HCT116 (cell line): ENCODE data around the gene RAD9A. TPM values are rescaled to one million over a fixed set of nuclear protein-coding genes. Genes with fewer than 3 reads are reported as not detected.

Experiments
- ATAC-seq: fragments of 200-7000 bp; cut with Tn5 transposase; 2 replicates; pipeline ENCODE4 v1.9.1; 2020; ENCODE audit warnings: mild to moderate bottlenecking, moderate library complexity
- BruUV-seq: library from RNA; stranded (reverse); fragments of 400-500 nt; replicated peaks from 2 replicates; lab custom pipeline; 2021; lab: Mats Ljungman, UMichigan
- CTCF ChIA-PET: fragments of 300-600 bp; sonication (Branson Sonifier 250); formaldehyde crosslinking; loops from one replicate; lab custom pipeline; 2021; ENCODE audit warnings: antibody characterized with exemption; lab: Charles Lee
- POLR2A ChIA-PET: fragments of 300-600, 350-600 bp; sonication (Branson Sonifier 250); formaldehyde crosslinking; loops from one replicate; lab custom pipeline; 2021; ENCODE audit warnings: antibody characterized with exemption; lab: Charles Lee
- RAD21 ChIA-PET, 2 experiments: fragments of 300-600 bp; sonication (Branson Sonifier 250); formaldehyde crosslinking; loops; one replicate each; lab custom pipeline; 2023; ENCODE audit warnings: low total read pairs in 2 of 2; ENCODE audit not compliant: uncharacterized antibody in 2 of 2, unreplicated experiment in 2 of 2, low non-redundant PET in 1 of 2; lab: Charles Lee
- DNase-seq: peaks from one replicate; pipeline ENCODE4 v3.0.0-alpha.2; 2010; ENCODE audit warnings: low read depth, low spot score
- H2AFZ ChIP-seq: fragments of 200-600 bp; shearing (Covaris generic), sonication (generic); 2 replicates; pipeline ENCODE4 v1.6.1; 2017; ENCODE audit warnings: low read depth, mixed run types, mixed read lengths, antibody characterized with exemption, low read length; ENCODE audit not compliant: poor library complexity, severe bottlenecking
- H3K27ac ChIP-seq: 2 replicates; pipeline ENCODE4 v1.5.1; 2012; ENCODE audit warnings: low read depth, low read length
- H3K27me3 ChIP-seq: fragments of 200-600 bp; sonication (generic); 2 replicates; pipeline ENCODE4 v1.6.1; 2016; ENCODE audit warnings: mixed run types, low read length, mixed read lengths; ENCODE audit not compliant: insufficient read depth
- H3K36me3 ChIP-seq, 2 experiments: fragments of 200-500 bp in 1 of 2; fragments of 200-600 bp in 1 of 2; sonication (Bioruptor generic) in 1 of 2; sonication (generic) in 1 of 2; 2 replicates each; pipeline versions ENCODE4 v1.5.1 to v1.6.1; 2014 to 2016; ENCODE audit warnings: low read length in 2 of 2, inconsistent platforms in 1 of 2, mixed read lengths in 1 of 2, mixed run types in 1 of 2; ENCODE audit not compliant: insufficient read depth in 2 of 2, control insufficient read depth in 1 of 2
- H3K4me1 ChIP-seq, 2 experiments: fragments of 200-600 bp in 1 of 2; sonication (generic) in 1 of 2; 2 replicates each; pipeline versions ENCODE4 v1.5.1 to v1.6.1; 2012 to 2017; ENCODE audit warnings: low read length in 2 of 2, inconsistent platforms in 1 of 2, mild to moderate bottlenecking in 1 of 2, mixed read lengths in 1 of 2, mixed run types in 1 of 2, moderate library complexity in 1 of 2; ENCODE audit not compliant: insufficient read depth in 2 of 2, control insufficient read depth in 1 of 2
- H3K4me2 ChIP-seq: fragments of 200-600 bp; sonication (generic); 2 replicates; pipeline ENCODE4 v1.6.1; 2017; ENCODE audit warnings: mixed run types, low read length, mixed read lengths
- H3K4me3 ChIP-seq, 2 experiments: fragments of 200-600 bp in 1 of 2; sonication (generic) in 1 of 2; replicated peaks in 1 of 2; 2 replicates each; pipeline ENCODE4 v1.5.1; 2011 to 2016; ENCODE audit warnings: low read length in 2 of 2, control low read depth in 1 of 2, low read depth in 1 of 2, mild to moderate bottlenecking in 1 of 2, mixed read lengths in 1 of 2, mixed run types in 1 of 2
- H3K79me2 ChIP-seq: fragments of 200-600 bp; sonication (generic); 2 replicates; pipeline ENCODE4 v1.6.1; 2017; ENCODE audit warnings: mild to moderate bottlenecking, mixed run types, low read length, moderate library complexity, mixed read lengths; ENCODE audit not compliant: insufficient read depth
- H3K9ac ChIP-seq: fragments of 200-600 bp; sonication (generic); 2 replicates; pipeline ENCODE4 v1.6.1; 2016; ENCODE audit warnings: low read length, mixed read lengths
- H3K9me2 ChIP-seq: fragments of 200-600 bp; sonication (generic), shearing (Covaris generic); 2 replicates; pipeline ENCODE4 v1.6.1; 2017; ENCODE audit warnings: mixed run types, mild to moderate bottlenecking, moderate library complexity; ENCODE audit not compliant: insufficient read depth
- H3K9me3 ChIP-seq, 2 experiments: fragments of 200-500 bp in 1 of 2; fragments of 200-600 bp in 1 of 2; sonication (Bioruptor generic) in 1 of 2; sonication (generic) in 1 of 2; 2 replicates each; pipeline ENCODE4 v1.6.1; 2014 to 2017; ENCODE audit warnings: low read length in 2 of 2, mixed read lengths in 2 of 2, inconsistent platforms in 1 of 2, low read depth in 1 of 2, mild to moderate bottlenecking in 1 of 2, mixed run types in 1 of 2, moderate library complexity in 1 of 2; ENCODE audit not compliant: control insufficient read depth in 1 of 2, insufficient read depth in 1 of 2
- H4K20me1 ChIP-seq: fragments of 200-600 bp; sonication (generic), shearing (Covaris generic); 2 replicates; pipeline ENCODE4 v1.6.1; 2017; ENCODE audit warnings: mixed run types, mild to moderate bottlenecking, moderate library complexity; ENCODE audit not compliant: insufficient read depth
- CEBPB ChIP-seq: IDR thresholded peaks from 2 replicates; pipeline ENCODE4 v1.6.1; 2012; ENCODE audit warnings: low read depth
- EGR1 ChIP-seq: IDR thresholded peaks from 2 replicates; pipeline ENCODE4 v1.6.1; 2012; ENCODE audit warnings: low read depth
- FOSL1 ChIP-seq: IDR thresholded peaks from 2 replicates; pipeline ENCODE4 v1.6.1; 2012; ENCODE audit warnings: low read depth
- SRF ChIP-seq: IDR thresholded peaks from 2 replicates; pipeline ENCODE4 v1.6.1; 2012; ENCODE audit warnings: low read depth
- ZBTB33 ChIP-seq: IDR thresholded peaks from 2 replicates; pipeline ENCODE4 v1.6.1; 2011; ENCODE audit warnings: mild to moderate bottlenecking, low read length, moderate library complexity; ENCODE audit not compliant: insufficient replicate concordance; ENCODE audit errors: extremely low read depth
- intact Hi-C: fragments of 100-400 bp; cut with micrococcal nuclease; formaldehyde crosslinking; loops from 2 replicates; pipeline ENCODE4 v1.10.0; 2022
- total RNA-seq: library from RNA; stranded (reverse); gene quantifications from one replicate; pipeline ENCODE4 v1.2.1, GENCODE V29; 2021; ENCODE audit not compliant: unreplicated experiment
- TF ChIP-seq, protein P1 (sequence below), 3 experiments: fragments of 200-600 bp in 1 of 3; sonication (generic) in 1 of 3; IDR thresholded peaks in 2 of 3; conservative IDR thresholded peaks in 1 of 3; 2 replicates each; pipeline ENCODE4 v1.5.1; 2012 to 2017; ENCODE audit warnings: low read depth in 2 of 3, low read length in 2 of 3, antibody characterized with exemption in 1 of 3, borderline replicate concordance in 1 of 3, control low read depth in 1 of 3, mild to moderate bottlenecking in 1 of 3, mixed read lengths in 1 of 3, mixed run types in 1 of 3, moderate library complexity in 1 of 3; ENCODE audit not compliant: insufficient read depth in 1 of 3
- TF ChIP-seq, protein P2 (sequence below): IDR thresholded peaks from 2 replicates; pipeline ENCODE4 v1.6.1; 2012

The RAD9A gene
- total RNA-seq, 1 experiment from 2014 or later, result 49.8 TPM

DNA sequence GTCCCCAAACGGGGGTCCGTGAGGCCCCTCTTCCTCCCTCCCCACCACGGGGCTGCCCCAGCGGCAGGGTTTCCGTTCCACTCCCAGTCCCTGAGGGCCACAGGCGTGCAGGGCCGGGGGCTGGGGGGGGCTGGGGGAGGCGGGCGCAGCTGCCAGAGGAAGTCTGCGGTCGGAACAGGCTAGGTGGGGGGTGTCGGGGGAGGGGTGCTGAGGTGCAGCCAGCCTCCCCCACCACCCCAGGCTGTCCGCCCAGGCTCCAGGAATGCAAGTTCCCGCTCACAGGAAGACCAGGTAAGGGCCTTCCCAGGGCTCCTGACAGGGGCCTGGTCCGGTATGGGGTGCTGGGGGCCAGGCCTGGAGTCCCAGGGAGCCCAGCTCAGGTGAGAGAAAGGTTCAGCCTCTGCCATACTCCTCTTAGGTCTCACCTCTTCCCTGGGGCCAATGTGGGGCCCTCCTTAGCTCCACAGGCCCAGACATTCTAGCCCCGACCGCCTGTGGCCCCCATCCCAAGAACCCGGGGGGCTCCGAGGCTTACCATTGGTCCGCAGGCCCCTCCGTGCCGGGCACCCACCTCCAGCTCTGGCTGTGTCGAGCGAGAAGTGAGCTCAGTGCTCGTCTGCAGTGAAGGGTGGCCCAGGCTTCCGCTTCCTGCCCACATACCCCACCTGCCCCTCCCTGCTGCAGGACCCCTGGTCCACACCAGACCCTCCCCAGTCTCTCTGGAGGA, 45.5 kb downstream of the RAD9A start, which contains the start of gene PTPRCAP:
PTPRCAP (minus strand) TSS at position 601 of the 727 bp plus-strand sequence; CDS start at position 538, 63 bp downstream.
- H3K9ac ChIP-seq, result no peak within 1 kb of the TSS
- intact Hi-C loops, result no loop called here
- no TSS peak for BruUV-seq
- H2AFZ ChIP-seq, result no peak within 1 kb of the TSS
- no peak for DNase-seq
- ChIA-PET CTCF (no interaction called here), POLR2A (interaction anchor here (0.6 kb wide), 1 partner anchor 9 kb away, joined by 4 read pairs; the partner anchor contains the start of gene RPS6KB2), RAD21 (no interaction called here)
- TF ChIP-seq EGR1 (no peak), ZBTB33 (no peak), FOSL1 (no peak), SRF (no peak), CEBPB (no peak)
- TF ChIP-seq, protein P1, sequence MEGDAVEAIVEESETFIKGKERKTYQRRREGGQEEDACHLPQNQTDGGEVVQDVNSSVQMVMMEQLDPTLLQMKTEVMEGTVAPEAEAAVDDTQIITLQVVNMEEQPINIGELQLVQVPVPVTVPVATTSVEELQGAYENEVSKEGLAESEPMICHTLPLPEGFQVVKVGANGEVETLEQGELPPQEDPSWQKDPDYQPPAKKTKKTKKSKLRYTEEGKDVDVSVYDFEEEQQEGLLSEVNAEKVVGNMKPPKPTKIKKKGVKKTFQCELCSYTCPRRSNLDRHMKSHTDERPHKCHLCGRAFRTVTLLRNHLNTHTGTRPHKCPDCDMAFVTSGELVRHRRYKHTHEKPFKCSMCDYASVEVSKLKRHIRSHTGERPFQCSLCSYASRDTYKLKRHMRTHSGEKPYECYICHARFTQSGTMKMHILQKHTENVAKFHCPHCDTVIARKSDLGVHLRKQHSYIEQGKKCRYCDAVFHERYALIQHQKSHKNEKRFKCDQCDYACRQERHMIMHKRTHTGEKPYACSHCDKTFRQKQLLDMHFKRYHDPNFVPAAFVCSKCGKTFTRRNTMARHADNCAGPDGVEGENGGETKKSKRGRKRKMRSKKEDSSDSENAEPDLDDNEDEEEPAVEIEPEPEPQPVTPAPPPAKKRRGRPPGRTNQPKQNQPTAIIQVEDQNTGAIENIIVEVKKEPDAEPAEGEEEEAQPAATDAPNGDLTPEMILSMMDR (IDR thresholded peaks at IDR 0.05 in 2 of 3, conservative IDR thresholded peaks at IDR 0.05 in 1 of 3; ENCODE audit: borderline replicate concordance in 1 of 3, insufficient read depth in 1 of 3, low read depth in 2 of 3, low read length in 2 of 3), result no peak
- TF ChIP-seq, protein P2, sequence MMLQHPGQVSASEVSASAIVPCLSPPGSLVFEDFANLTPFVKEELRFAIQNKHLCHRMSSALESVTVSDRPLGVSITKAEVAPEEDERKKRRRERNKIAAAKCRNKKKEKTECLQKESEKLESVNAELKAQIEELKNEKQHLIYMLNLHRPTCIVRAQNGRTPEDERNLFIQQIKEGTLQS, result no peak
- H3K4me2 ChIP-seq, result no peak within 1 kb of the TSS
- H3K27me3 ChIP-seq, result no peaks in the 10 kb centered on the region
- H3K79me2 ChIP-seq, result no peaks in the 10 kb centered on the region
- ATAC-seq, result no peak
- H3K4me3 ChIP-seq, result no peak within 1 kb of the TSS
- peaks cover 7 to 10% of the 10 kb centered on the region in 2 experiments; a peak in 3 of 4 replicates for H3K36me3 ChIP-seq
- no peaks in the 10 kb centered on the region for H3K9me3 ChIP-seq
- peak within 1 kb of the TSS; percentile 8; the same call in 1 of the 2 replicates for H3K27ac ChIP-seq
- H4K20me1 ChIP-seq, result no peaks in the 10 kb centered on the region
- H3K9me2 ChIP-seq, result no peaks in the 10 kb centered on the region
- peaks cover 0 to 20% of the 10 kb centered on the region in 2 experiments; a peak in 3 of 4 replicates for H3K4me1 ChIP-seq
